ENCODE results near the gene SNRNP35.

DNA sequence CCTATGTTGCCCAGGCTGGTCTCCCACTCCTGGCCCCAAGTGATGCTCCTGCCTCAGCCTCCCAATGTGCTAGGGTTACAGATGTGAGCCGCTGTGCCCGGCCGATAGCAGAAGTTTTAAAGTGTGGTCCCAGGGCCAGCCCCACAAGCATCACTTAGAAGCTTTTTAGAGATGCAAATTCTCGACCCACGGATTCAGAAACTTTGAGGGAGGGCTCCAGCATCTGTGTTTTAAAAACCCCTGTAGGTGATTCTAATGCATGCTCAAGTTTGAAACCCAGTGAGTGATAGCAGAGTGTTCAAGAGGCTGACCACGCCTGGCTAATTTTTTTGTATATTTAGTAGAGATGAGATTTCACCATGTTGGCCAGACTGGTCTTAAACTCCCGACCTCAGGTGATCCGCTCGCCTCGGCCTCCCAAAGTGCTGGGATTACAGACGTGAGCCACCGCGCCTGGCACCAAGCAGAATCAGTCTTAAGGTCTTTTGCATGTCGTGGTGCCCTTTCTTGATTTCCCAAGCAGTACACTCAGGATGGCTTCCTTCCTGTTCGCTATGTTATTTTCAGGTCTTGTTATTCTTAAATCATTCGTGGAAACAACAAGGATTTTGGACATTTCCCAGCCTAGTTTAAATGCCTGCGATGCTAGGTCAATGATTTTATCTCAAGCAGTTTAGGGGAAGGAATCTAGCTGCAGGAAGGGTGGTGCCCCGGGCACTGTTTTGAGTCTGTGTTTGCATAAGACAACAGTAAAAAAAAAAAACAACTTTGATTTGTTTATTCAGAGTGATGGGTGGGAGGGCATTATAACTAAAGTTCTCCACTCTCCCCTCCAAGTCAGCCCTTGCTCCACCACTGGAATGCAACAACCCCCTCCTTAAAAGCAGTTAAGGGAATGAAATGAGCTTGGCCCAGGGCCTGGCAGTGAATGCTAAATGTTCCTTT, 12.3 kb upstream of the SNRNP35 start:
- TF ChIP-seq, protein P1, sequence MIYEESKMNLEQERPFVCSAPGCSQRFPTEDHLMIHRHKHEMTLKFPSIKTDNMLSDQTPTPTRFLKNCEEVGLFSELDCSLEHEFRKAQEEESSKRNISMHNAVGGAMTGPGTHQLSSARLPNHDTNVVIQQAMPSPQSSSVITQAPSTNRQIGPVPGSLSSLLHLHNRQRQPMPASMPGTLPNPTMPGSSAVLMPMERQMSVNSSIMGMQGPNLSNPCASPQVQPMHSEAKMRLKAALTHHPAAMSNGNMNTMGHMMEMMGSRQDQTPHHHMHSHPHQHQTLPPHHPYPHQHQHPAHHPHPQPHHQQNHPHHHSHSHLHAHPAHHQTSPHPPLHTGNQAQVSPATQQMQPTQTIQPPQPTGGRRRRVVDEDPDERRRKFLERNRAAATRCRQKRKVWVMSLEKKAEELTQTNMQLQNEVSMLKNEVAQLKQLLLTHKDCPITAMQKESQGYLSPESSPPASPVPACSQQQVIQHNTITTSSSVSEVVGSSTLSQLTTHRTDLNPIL (CRISPR knock-in tag; IDR thresholded peaks at IDR 0.05; ENCODE audit: low read depth) = no peak
- TF ChIP-seq ZNF70 (CRISPR knock-in tag; IDR thresholded peaks at IDR 0.05) = no peak
- TF ChIP-seq RARB (CRISPR knock-in tag; IDR thresholded peaks at IDR 0.05) = no peak
- TF ChIP-seq ARNTL (CRISPR knock-in tag; IDR thresholded peaks at IDR 0.05; ENCODE audit: borderline replicate concordance, low read depth) = no peak
- no peak for TF ChIP-seq TOX (CRISPR knock-in tag; IDR thresholded peaks at IDR 0.05; ENCODE audit: borderline replicate concordance)
- TF ChIP-seq, protein P2, sequence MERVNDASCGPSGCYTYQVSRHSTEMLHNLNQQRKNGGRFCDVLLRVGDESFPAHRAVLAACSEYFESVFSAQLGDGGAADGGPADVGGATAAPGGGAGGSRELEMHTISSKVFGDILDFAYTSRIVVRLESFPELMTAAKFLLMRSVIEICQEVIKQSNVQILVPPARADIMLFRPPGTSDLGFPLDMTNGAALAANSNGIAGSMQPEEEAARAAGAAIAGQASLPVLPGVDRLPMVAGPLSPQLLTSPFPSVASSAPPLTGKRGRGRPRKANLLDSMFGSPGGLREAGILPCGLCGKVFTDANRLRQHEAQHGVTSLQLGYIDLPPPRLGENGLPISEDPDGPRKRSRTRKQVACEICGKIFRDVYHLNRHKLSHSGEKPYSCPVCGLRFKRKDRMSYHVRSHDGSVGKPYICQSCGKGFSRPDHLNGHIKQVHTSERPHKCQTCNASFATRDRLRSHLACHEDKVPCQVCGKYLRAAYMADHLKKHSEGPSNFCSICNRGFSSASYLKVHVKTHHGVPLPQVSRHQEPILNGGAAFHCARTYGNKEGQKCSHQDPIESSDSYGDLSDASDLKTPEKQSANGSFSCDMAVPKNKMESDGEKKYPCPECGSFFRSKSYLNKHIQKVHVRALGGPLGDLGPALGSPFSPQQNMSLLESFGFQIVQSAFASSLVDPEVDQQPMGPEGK (CRISPR knock-in tag; IDR thresholded peaks at IDR 0.05; ENCODE audit: borderline replicate concordance) = no peak
- TF ChIP-seq, protein P3, sequence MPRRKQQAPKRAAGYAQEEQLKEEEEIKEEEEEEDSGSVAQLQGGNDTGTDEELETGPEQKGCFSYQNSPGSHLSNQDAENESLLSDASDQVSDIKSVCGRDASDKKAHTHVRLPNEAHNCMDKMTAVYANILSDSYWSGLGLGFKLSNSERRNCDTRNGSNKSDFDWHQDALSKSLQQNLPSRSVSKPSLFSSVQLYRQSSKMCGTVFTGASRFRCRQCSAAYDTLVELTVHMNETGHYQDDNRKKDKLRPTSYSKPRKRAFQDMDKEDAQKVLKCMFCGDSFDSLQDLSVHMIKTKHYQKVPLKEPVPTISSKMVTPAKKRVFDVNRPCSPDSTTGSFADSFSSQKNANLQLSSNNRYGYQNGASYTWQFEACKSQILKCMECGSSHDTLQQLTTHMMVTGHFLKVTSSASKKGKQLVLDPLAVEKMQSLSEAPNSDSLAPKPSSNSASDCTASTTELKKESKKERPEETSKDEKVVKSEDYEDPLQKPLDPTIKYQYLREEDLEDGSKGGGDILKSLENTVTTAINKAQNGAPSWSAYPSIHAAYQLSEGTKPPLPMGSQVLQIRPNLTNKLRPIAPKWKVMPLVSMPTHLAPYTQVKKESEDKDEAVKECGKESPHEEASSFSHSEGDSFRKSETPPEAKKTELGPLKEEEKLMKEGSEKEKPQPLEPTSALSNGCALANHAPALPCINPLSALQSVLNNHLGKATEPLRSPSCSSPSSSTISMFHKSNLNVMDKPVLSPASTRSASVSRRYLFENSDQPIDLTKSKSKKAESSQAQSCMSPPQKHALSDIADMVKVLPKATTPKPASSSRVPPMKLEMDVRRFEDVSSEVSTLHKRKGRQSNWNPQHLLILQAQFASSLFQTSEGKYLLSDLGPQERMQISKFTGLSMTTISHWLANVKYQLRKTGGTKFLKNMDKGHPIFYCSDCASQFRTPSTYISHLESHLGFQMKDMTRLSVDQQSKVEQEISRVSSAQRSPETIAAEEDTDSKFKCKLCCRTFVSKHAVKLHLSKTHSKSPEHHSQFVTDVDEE (CRISPR knock-in tag; IDR thresholded peaks at IDR 0.05) = no peak
- no peak for TF ChIP-seq ESRRG (CRISPR knock-in tag; IDR thresholded peaks at IDR 0.05)
- no peak for TF ChIP-seq TCF4 (CRISPR knock-in tag; IDR thresholded peaks at IDR 0.05; ENCODE audit: borderline replicate concordance)
- no peak for TF ChIP-seq ZFP30 (CRISPR knock-in tag; IDR thresholded peaks at IDR 0.05)
- TF ChIP-seq CSDC2 (CRISPR knock-in tag; IDR thresholded peaks at IDR 0.05) = no peak
- no peak for TF ChIP-seq ZFP3 (CRISPR knock-in tag; IDR thresholded peaks at IDR 0.05)
- no peak for TF ChIP-seq PPARA (CRISPR knock-in tag; IDR thresholded peaks at IDR 0.05; ENCODE audit: borderline replicate concordance)
- TF ChIP-seq OSR1 (CRISPR knock-in tag; IDR thresholded peaks at IDR 0.05) = no peak
